Aorta (tissue), 5 donors: ENCODE data around the gene REN. TPM values are rescaled to one million over a fixed set of nuclear protein-coding genes. Genes with fewer than 3 reads are reported as not detected.
A peak's percentile ranks its signal among the peaks of the same experiment; 100 is the strongest.

Experiments used
- ATAC-seq: fragments of 200-7000 bp; cut with Tn5 transposase; one replicate; pipeline ENCODE4 v1.9.1; 2022; ENCODE audit warnings: moderate library complexity; ENCODE audit not compliant: low FRiP score
- DNase-seq, 2 donors: peaks; one replicate each; pipeline ENCODE4 v3.0.0-alpha.2; 2020
- H3K27ac ChIP-seq, 2 donors: one replicate each; pipeline ENCODE4 v1.5.1; 2013; ENCODE audit warnings: low read length in 2 of 2, mild to moderate bottlenecking in 2 of 2, moderate library complexity in 2 of 2, control low read depth in 1 of 2, inconsistent platforms in 1 of 2, low read depth in 1 of 2
- H3K27me3 ChIP-seq, 2 donors: one replicate each; pipeline ENCODE4 v1.6.1; 2013; ENCODE audit warnings: control low read depth in 1 of 2, low read length in 1 of 2, mild to moderate bottlenecking in 1 of 2, moderate library complexity in 1 of 2; ENCODE audit not compliant: insufficient read depth in 2 of 2, control insufficient read depth in 1 of 2
- H3K36me3 ChIP-seq, 2 donors: one replicate each; pipeline ENCODE4 v1.6.1; 2013; ENCODE audit warnings: control low read depth in 1 of 2, low read length in 1 of 2, mild to moderate bottlenecking in 1 of 2; ENCODE audit not compliant: insufficient read depth in 2 of 2, control insufficient read depth in 1 of 2
- H3K4me1 ChIP-seq, 2 donors: one replicate each; pipeline ENCODE4 v1.6.1; 2013; ENCODE audit warnings: low read length in 2 of 2, control low read depth in 1 of 2, mild to moderate bottlenecking in 1 of 2, moderate library complexity in 1 of 2; ENCODE audit not compliant: insufficient read depth in 2 of 2, control insufficient read depth in 1 of 2
- H3K4me3 ChIP-seq, 2 donors: one replicate each; pipeline ENCODE4 v1.5.1; 2013; ENCODE audit warnings: low read length in 2 of 2, control low read depth in 1 of 2, mild to moderate bottlenecking in 1 of 2
- H3K9me3 ChIP-seq: one replicate; pipeline ENCODE4 v1.6.1; 2013; ENCODE audit warnings: mild to moderate bottlenecking, low read length; ENCODE audit not compliant: control insufficient read depth
- WGBS, 2 donors: extraction: QIAGEN DNeasy Blood & Tissue Kit; methylation state at CpG; one replicate each; pipeline ENCODE4 v1.1.7; 2013; 5-methylcytosine and 5-hydroxymethylcytosine counted together
- intact Hi-C, 2 donors: fragments of 100-400 bp; cut with DNase I; formaldehyde crosslinking; loops; one replicate each; pipeline versions ENCODE4 v1.14.2 to v1.15.0; 2022
- polyA plus RNA-seq, 2 donors: library from polyadenylated mRNA; stranded (reverse); fragments of 200-250 nt; gene quantifications; one replicate each; pipeline ENCODE4 v1.2.3, GENCODE V29; 2013
- total RNA-seq, 2 donors: library from RNA; stranded (reverse); fragmentation: NEBNext Ultra II Directional; extraction: Animal tissue kit (Norgen Biotek cat#: 25700); gene quantifications; one replicate each; pipeline ENCODE4 v1.2.1, GENCODE V29; 2021
- donor health status: healthy with polysubstance abuse.
- donor health status: Bipolar disorder and iron deficiency.
- donor health status: DM: no; HTN: no; CAD: no.
- donor health status: DM: no; HTN: no; CAD: no.
- donor health status: DM: yes; HTN: yes; CAD: no.

The REN gene
- total and polyA plus RNA-seq, 4 donors = not detected

DNA sequence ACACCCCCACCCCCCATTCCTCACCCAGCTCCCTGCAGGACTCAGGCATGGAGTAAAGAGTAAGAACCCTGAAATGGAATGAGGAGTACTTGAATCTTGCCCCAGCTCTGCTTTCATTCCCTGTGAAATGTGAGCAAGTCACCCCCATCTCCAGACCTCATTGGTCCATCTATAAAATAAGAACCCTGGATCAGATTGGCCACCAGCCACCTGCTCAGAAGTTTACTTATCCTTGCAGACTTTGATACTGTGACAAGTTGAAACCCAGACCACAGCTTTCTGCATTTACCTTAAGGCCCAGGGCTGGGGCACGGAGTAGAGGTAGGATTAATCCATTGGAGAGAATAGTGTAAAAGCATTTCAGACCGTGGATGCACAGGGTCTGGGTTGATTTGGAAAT is 27.9 kb upstream of the REN start:
- no peak overlapping the region for H3K4me3 ChIP-seq
- no peaks in the 10 kb centered on the region for H3K9me3 ChIP-seq
- no peak for ATAC-seq
- H3K27me3 ChIP-seq = no peaks in the 10 kb centered on the region
- H3K36me3 ChIP-seq = no peaks in the 10 kb centered on the region
- 79 to 82% methylated on average over 2 of the region's 2 CpGs for WGBS, 2 donors
- no peak overlapping the region for H3K27ac ChIP-seq
- no peak for DNase-seq
- intact Hi-C loops = no loop called here
- no peaks in the 10 kb centered on the region for H3K4me1 ChIP-seq

DNA sequence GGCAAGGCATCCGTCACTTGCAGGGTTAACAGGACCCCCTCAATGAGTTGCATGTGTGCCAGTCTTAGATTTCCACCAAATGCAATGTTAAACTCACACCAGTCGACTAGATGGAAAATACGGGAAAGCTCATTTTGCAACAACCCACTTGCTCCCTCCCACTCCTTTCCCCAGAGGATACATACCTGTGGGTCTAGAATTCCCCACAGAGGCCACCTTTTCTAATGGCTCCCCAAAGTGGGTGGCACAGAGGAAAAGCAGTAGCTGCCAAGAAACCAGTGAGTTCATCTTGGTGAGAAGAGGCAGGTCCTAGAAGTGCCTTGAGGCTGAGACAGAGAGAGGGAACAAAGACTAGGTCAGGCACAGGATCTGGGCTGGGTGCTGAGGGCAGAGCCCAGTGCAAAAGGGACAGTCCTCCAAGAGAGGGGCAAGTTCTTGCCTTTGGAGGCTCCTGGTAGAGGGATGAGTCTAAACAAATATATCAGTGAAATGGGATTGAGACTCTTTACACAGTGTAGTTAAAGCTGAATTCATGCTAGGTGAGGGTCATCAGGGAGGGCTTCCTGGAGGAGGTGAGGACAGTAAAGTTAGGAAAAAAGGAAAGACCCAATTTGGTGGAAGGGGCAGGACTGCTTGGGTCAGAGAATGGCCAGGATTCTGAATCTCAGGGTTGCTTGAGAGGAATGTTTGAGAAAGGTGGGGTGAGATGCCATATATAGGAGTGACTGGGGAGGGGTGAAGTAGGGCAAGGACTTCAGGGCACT is 26.6 kb upstream of the REN start:
- Histone ChIP-seq H3K27ac (no peak overlapping the region), H3K27me3 (no peaks in the 10 kb centered on the region), H3K36me3 (no peaks in the 10 kb centered on the region), H3K9me3 (no peaks in the 10 kb centered on the region), H3K4me3 (no peak overlapping the region), H3K4me1 (no peaks in the 10 kb centered on the region)
- intact Hi-C loops = no loop called here
- DNase-seq (no peak), ATAC-seq (no peak)
- WGBS, 2 donors = 57 to 59% methylated on average over 3 of the region's 3 CpGs

DNA sequence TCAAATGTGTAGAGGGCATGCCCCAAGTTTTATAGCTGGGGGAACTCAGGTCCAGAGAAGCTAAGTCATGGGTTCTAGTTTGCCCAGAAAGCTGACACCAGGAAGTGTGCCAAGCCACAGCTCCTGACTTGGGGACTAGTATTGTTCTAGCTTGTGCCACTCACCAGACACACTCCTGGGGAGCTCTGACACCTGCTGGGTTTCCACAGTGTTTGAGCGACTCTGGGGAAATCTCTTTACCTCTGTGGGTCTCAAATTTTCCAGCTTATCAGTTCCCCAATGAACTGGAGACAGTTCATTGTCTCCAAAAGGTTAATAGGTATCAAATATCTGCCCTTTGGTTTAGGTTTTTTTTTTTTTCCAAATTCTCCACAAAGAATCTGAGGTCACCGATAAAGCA is 25.9 kb upstream of the REN start:
- ATAC-seq (no peak), DNase-seq (no peak)
- Histone ChIP-seq H3K9me3 (no peaks in the 10 kb centered on the region), H3K27ac (no peak overlapping the region), H3K4me3 (no peak overlapping the region), H3K4me1 (no peaks in the 10 kb centered on the region), H3K36me3 (no peaks in the 10 kb centered on the region), H3K27me3 (no peaks in the 10 kb centered on the region)
- intact Hi-C loops = no loop called here
- WGBS, 2 donors = 93 to 96% methylated on average over 2 of the region's 2 CpGs

DNA sequence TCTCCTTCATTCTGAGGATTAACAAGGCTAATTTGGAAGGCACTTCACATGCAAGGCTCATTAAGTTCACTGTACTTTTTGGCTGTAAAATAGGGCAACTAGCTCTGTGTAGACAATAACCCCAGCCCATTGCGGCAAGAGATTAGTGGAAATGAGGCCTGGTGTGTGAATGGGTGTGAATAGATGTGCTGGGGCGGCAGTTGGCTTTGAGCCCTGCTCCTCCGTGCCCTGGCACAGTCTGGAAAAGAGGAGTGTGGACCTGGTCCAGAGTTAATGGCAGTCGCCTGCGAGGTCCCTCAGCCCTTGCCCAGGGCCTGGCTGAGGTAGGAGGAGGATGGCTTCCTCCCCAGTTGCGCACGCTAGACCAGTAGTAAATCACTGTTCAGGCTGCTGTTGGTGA is 25.3 kb upstream of the REN start:
- no peaks in the 10 kb centered on the region for H3K36me3 ChIP-seq
- no peak for DNase-seq
- intact Hi-C loops = no loop called here
- H3K4me3 ChIP-seq = no peak overlapping the region
- no peak overlapping the region for H3K27ac ChIP-seq
- 63 to 72% methylated on average over 7 of the region's 7 CpGs for WGBS, 2 donors
- H3K9me3 ChIP-seq = no peaks in the 10 kb centered on the region
- H3K4me1 ChIP-seq = no peaks in the 10 kb centered on the region
- no peak for ATAC-seq
- no peaks in the 10 kb centered on the region for H3K27me3 ChIP-seq

DNA sequence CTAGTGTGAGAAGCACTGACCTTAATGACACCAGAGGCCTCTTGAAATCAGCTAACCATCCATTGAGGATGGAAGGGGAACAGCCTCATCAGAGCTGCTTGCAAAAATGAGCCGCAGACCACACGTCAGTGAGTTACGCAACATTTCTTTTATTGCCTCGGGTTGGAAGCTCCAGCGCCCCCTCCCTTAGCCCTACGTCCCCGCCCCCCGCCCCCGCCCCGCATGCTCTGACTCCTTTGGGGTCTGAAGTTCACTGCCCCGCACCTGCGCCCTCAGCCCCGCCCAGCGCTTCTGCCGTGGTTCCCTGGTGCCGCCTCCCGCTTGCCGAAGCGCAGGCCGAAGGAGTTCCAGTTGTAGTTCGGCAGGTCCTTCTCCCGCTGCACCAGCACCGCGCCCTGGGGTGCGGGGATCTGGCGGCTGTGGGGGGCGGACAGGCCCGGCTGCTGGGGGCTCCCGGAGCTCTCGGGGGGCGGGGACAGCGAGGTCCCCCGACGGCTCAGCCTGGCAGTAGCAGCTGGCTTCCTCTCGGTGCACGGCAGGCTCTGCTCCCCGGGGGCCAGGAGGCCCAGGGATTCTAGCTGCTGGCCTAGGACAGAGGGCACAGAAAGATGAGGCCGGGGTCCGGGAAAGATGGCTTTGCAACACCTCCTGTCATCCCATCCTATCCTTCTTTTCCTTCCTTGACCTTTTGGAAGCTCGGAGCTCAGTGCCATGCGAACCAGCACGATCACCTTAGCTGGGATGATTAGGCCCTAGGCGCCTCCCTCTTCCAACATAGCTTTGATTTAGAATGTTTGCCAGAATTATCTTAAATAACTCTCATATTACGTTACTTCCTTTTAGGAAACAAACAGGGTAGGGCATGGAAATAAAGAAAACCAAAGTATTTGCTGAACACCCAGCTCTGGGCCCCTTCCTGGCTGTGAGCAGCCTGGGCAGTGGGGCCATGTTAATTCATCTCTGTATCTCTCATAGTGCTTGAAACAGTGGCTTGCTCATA is 24.4 kb upstream of the REN start:
- Histone ChIP-seq H3K36me3 (no peaks in the 10 kb centered on the region), H3K4me1 (no peaks in the 10 kb centered on the region), H3K27me3 (no peaks in the 10 kb centered on the region), H3K9me3 (no peaks in the 10 kb centered on the region), H3K4me3 (no peak overlapping the region), H3K27ac (no peak overlapping the region)
- DNase-seq = no peak
- peak; percentile 36 for ATAC-seq
- WGBS, 2 donors = 21% methylated on average over 37 to 44 of the region's 44 CpGs
- intact Hi-C loops = no loop called here

DNA sequence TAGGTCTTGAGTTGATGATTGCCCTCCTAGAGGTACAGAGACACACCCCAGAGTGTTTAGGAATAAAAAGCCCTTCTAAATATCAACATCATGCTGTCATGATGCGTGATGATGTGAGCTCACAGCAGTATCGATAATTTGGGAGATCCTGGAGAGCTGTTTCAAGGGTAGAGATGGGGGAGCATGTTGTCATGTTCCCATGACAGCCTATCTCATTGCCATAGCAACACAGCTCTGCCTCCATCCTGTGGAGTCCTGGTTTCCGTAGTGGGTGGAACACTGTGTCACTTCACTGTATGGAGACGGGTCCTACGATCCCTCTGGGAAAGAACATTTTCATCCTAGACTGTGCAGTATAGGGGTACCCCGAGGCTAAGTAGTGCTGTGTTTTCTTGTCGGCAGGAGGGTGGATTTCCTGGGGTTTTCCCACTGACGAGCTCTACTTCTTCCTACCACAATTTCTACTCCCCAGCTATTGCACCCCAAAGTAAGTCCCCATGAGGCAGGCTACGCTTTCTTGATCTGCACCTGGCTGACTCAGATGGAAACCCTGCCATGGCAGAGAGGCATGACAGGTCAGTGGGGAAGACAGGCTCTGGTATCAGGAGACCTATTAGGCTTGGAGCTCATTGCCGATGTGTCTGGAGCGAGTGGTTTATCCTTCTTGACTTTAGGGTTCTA is 23.0 kb upstream of the REN start:
- H3K27ac ChIP-seq = no peak overlapping the region
- ATAC-seq (no peak), DNase-seq (no peak)
- H3K27me3 ChIP-seq = no peaks in the 10 kb centered on the region
- H3K36me3 ChIP-seq = no peaks in the 10 kb centered on the region
- WGBS, 2 donors = 65 to 77% methylated on average over 11 of the region's 11 CpGs
- no peaks in the 10 kb centered on the region for H3K9me3 ChIP-seq
- H3K4me1 ChIP-seq = no peaks in the 10 kb centered on the region
- H3K4me3 ChIP-seq = no peak overlapping the region
- intact Hi-C loops = no loop called here

DNA sequence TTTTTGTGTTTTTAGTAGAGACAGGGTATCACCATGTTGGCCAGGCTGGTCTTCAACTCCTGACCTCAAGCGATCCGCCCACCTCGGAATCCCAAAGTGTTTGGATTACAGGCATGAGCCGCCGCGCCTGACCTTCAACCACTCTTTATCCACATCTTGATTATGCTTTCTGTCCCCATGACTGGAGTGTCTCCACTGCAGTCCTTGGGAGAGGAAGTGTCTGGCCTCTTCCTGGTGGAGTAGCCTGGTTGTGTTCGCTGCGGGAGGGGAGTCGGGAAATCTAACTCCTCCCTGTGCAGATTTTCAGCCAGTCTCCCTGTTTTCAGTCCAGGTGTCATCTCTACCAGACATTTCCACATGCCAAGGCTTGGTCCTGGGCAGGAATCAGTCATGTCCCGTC is 20.5 kb upstream of the REN start:
- H3K4me1 ChIP-seq = no peaks in the 10 kb centered on the region
- H3K36me3 ChIP-seq = no peaks in the 10 kb centered on the region
- no peaks in the 10 kb centered on the region for H3K27me3 ChIP-seq
- ATAC-seq (no peak), DNase-seq (no peak)
- intact Hi-C loops = no loop called here
- H3K4me3 ChIP-seq = no peak overlapping the region
- WGBS, 2 donors = 71 to 73% methylated on average over 10 of the region's 10 CpGs
- H3K9me3 ChIP-seq = no peaks in the 10 kb centered on the region
- no peak overlapping the region for H3K27ac ChIP-seq

DNA sequence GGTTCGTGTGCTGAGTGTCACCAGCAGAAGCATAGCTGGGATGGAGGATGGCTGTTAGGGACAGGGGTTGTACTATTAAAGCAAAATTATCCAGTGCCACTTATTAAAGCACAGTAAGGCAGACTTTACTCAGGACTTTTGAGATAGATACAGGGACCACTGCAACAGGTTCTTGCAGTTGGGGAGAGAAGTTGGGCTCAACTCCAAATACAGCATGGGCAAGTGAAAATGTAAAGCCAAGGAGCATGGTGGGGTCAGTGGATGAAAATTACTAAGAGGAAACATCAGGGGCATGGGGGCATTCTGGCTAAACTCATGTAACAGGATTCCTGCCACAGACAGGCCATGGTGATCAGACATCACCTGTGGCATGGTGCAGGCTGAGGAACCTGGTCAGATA is 15.0 kb upstream of the REN start:
- Histone ChIP-seq H3K4me3 (no peak overlapping the region), H3K27me3 (no peaks in the 10 kb centered on the region), H3K4me1 (no peaks in the 10 kb centered on the region), H3K27ac (no peak overlapping the region), H3K36me3 (no peaks in the 10 kb centered on the region), H3K9me3 (no peaks in the 10 kb centered on the region)
- 58 to 67% methylated on average over 1 of the region's 1 CpG for WGBS, 2 donors
- no peak for ATAC-seq
- intact Hi-C loops = no loop called here
- DNase-seq = no peak
